ENCODE data around the gene ZBED1.
"Not testable (repeated sequence)": the region's sequence is repeated elsewhere in the genome, so short reads cannot be mapped to it uniquely, and the experiment has no call there.

ZBED1 gene

GRCh38 chrX:2495595-2495994 is 5.2 kb downstream of the ZBED1 start:
- no peak for DNase-seq

GRCh38 chrX:2492531-2493218 is 8.1 kb downstream of the ZBED1 start:
- DNase-seq = no peak

DNA sequence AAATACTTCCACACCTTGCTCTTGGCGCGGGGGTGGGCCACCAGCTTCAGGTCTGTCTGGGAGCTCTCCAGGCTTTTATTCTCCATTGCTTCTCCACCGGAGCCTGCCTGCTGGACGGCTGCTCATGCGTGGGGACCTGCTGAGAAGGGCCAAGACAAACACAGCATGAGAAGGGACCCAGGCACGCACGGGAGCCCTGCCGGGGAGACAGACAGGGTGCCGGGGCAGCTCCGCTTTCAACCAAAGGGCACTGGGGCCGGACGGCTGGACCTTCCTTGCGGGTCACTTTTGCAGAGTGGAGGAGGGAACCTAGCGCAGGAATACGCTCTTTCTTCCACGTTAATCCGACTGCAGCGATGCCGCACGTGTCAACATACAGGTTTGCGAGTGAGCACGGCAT is 10.1 kb downstream of the ZBED1 start:
- no peak for DNase-seq

DNA sequence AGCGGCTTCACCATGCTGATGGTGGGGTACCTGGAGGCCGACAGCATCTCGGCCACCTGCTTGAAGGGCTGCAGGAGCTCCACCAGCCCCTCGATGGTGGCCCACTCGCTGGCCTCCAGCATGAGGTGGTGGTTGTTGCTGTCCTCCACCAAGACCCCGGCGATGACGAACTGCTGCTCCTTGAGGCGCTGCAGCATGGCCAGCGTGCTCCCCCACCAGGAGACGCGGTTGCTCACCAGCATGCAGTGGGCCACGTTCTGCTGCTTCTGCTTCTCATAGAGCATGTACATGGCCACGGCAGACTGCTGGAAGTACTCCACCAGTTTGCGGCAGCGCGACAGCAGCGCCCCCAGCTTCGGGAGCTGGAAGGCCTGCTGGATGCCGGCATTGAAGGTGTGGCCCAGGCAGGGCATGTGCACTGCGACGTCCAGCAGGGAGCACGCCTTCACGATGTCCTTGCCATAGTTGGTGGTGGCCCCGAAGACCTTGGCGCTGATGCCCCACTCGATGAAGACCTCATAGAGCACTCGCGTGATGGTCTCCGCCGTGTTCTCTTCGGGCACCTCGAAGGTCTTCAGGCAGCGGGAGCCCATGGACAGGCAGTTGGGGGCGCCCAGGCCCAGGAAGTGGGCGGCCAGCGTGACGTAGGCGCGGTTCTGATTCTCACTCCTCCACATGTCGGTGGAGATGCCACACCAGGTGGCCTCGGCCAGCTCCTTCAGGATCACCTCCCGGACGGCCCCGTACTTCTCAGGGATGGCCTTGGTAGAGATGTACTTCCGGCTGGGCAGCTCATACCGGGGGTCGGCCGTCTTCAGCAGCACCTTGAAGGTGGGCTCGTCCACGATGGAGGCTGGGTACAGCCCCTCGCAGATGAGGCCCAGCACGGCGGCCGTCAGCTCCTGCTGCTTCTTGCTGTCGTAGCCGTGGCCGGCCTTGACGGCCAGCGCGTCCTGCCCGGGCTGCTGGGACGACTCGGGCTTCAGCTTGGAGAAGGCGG is 11.0 kb downstream of the ZBED1 start:
- no peak for DNase-seq

DNA sequence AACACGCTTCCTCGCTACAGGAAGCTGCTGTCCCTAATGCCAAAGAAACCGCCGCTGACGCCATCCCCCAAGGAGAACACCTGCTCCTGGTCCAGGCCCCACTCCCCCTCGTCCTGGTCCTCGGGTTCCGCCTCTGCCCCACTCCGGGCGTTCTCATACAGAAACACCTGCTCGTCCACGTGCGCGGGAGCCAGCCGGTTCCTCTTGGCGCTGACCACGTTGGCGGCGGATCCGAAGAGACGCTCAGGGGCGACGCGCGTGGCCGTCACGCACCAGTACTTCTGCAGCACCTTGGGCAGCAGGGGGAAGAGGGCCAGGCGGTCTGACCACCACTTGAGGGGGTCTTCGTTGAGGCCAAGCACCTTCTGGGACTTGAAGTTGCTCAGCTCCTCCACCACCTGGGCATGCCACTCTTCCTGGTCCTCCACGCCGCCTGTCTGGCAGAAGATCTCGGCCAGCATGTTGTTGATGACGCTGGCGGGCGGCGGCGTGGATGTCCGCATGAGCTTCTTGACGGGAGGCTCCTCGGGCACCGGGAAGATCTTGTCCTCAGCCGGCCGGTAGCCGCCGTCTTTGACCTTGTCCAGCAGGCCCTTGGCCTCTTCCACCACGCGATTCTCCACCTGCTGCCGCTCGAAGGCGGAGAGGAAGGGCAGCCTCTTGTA is 12.0 kb downstream of the ZBED1 start:
- no peak for DNase-seq

DNA sequence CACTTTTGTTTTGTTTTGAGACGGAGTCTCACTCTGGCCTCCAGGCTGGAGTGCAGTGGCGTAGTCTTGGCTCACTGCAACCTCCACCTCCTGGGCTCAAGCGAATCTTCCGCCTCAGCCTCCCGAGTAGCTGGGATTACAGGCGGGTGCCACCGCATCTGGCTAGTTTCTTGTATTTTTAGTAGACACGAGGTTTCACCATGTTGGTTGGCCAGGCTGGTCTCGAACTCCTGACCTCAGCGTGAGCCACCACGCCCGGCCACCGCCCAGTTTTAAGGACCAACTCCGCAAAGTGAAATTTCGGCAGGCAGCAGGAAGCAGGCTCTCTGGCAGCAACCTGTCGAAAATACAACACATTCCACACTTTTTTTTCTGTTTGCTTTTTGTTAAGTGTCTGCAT is 13.4 kb downstream of the ZBED1 start:
- no peak for DNase-seq

- DNase-seq = no peak
These were observed 14.2 kb downstream of the ZBED1 start for GRCh38 chrX:2486476-2487133.

GRCh38 chrX:2485789-2486345 is 14.9 kb downstream of the ZBED1 start:
- no peak for DNase-seq

DNA sequence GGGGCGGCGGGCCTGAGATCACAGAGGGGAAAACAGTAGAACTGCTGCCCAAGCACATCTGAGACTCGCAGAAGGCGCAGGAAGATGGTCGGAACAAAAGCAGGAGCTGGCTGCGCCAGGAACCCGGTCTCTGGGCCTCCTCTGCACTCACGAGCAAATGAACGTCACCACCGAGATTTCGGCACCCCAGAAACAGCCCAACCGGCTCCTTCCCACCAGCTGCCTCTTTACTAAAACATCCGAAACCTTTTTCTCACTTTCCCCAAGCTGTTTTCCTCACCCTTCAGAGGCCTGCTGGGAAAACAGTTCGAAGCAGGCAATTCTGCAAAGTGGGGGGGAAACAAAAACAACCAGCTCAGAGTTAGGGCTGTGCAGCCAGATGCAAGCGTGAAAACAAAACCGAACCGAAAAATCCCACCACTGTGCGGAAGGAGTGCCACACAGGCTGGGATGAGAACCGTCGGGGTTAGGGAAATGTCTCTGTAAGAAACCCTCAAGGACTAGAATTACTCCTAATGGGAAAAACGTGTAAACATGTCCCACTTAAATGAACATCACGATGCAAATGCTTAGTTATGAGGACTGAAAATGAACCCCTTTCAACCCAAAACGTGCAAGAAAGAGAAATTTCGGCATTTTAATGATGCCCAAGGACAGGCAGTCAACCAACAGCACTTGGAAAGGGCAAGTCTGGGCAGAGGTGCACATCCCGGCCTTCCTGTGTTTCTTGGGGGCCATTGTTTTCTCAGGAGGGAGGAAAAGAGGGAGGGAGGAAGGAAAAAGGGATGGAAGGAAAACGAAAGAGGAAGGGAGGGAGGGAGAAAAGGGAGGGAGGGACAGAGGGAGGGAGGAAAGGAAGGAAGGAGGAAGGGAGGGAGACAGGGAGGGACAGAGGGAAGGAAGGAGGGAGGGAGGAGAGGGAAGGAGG is 15.8 kb downstream of the ZBED1 start:
- DNase-seq = no peak

DNA sequence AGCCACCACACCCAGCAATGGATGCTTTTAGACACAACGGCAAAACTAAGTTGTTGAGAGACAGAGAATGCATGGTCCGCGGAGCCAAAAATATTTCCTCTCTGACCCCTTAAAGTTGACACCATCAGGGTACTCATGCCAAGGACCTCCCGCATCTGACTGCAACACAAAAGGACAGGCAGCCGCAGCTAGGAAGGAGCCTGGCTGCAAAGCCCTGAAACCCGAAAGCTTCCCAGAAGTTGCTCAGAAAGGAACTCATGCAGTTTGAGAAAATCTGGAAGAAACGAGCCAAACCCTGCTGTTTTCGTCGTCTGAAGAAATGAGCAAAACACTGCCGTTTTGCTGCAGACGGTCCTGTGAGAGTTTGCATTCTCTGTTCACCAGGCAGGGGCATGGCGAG is 16.5 kb downstream of the ZBED1 start:
- no peak for DNase-seq

- DNase-seq = no peak
These were observed 17.2 kb downstream of the ZBED1 start for GRCh38 chrX:2483398-2484060.

DNA sequence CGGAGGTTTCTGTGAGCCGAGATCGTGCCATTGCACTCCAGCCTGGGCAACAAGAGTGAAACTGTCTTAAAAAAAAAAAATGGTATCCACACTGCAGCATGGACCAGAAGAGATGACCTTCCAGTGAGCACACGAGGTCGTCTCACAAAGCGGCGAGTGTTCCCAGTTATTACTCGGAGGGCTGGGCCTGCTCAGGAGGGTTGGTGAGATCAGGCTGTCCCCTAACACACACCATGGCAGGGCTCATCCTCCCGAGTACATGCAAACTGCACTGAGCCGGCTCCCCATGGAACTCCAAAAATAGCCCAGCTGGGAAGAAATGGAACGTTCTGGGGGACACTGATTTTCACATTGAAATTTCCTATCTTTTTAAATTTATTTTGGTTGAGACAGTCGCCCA is 19.2 kb downstream of the ZBED1 start:
- DNase-seq = not testable (repeated sequence)

DNA sequence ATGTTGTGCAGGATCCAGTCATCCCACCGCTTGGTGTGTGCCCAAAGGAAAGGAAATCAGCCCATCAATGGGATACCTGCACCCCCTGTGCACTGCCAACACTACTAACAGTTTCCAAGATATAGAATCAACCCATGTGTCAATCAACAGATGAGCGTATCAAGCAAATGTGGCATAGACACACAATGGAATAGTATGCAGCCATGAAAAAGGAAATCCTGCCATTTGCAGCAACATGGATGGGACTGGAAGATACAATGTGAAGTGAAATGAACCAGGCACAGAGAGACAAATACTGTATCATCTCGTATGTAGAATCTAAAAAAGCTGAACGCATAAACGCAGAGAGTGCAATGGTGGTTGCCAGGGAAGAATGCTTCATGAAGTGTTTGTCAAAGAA is 20.8 kb downstream of the ZBED1 start:
- DNase-seq = not testable (repeated sequence)

DNA sequence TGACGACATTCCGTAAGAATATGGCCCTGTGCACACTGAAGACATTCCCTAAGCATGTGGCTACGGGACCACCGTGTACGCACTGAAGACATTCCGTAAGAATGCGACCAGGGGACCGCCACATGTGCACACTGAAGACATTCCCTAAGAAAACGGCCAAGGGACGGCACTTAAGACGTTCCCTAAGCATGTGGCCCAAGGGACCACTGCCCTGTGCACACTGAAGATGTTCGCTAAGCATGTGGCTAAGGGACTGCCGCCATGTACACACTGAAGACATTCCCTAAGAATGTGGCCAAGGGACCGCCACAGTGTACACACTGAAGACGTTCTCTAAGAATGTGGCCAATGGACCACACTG is 21.4 kb downstream of the ZBED1 start:
- DNase-seq = no peak

DNA sequence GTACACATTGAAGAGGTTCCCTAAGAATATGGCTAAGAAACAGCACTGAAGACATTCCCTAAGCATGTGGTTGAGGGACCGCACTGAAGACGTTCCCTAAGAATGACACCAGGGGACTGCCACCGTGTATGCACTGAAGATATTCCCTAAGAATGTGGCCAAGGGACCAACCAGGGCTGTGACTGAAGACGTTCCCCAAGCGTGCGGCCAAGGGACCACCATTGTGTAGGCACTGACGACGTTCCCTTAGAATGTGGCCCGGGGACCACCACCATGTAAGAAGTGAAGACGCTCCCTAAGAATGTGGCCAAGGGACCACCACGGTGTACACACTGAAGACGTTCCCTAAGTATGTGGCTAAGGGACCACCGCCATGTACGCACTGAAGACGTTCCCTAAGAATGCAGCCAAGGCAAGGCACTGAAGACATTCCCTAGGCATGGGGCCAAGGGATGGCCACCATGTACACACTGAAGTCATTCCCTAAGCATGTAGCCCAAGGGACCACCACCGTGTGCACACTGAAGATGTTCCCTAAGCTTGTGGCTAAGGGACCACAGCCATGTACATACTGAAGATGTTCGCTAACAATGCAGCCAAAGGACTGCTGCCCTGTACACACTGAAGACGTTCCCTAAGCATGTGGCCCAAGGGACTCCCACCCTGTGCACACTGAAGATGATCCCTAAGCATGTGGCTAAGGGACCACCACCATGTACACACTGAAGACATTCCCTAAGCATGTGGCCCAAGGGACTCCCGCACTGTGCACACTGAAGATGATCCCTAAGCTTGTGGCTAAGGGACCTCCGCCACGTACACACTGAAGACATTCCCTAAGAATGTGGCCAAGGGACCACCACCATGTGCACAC is 22.0 kb downstream of the ZBED1 start:
- DNase-seq = no peak

- not testable (repeated sequence) for DNase-seq
These were observed 23.5 kb downstream of the ZBED1 start for GRCh38 chrX:2477313-2477712.

- DNase-seq = no peak
These were observed 25.6 kb downstream of the ZBED1 start for GRCh38 chrX:2474963-2475726.

- DNase-seq = no peak
These were observed 26.4 kb downstream of the ZBED1 start for GRCh38 chrX:2474280-2474962.
